Heart right ventricle (tissue), 16 donors: ENCODE data around the gene PRR5. TPM values are rescaled to one million over a fixed set of nuclear protein-coding genes. Genes with fewer than 3 reads are reported as not detected.

Experiments
- ATAC-seq, 8 donors: fragments of 200-7000 bp; cut with Tn5 transposase; one replicate each; pipeline ENCODE4 v1.9.1; 2020; ENCODE audit warnings: mild to moderate bottlenecking in 8 of 8, moderate library complexity in 8 of 8, moderate number of reproducible peaks in 1 of 8
- DNase-seq, 2 donors: peaks; one replicate each; pipeline ENCODE4 v3.0.0-alpha.2; 2020
- H3K27ac ChIP-seq, 10 donors: fragments of 200-600 bp; sonication (generic) in 2 of 10; one replicate each; pipeline versions ENCODE4 v1.5.0 to v1.8.0; 2020 to 2022; ENCODE audit warnings: mild to moderate bottlenecking in 3 of 10
- H3K27me3 ChIP-seq, 7 donors: fragments of 200-600 bp; one replicate each; pipeline ENCODE4 v1.8.0; 2021 to 2022; ENCODE audit warnings: mild to moderate bottlenecking in 2 of 7
- H3K36me3 ChIP-seq, 9 donors: fragments of 200-600 bp; sonication (generic) in 1 of 9; one replicate each; pipeline versions ENCODE4 v1.5.0 to v1.8.0; 2020 to 2022; ENCODE audit warnings: mild to moderate bottlenecking in 2 of 9
- H3K4me1 ChIP-seq, 9 donors: fragments of 200-600 bp; sonication (generic) in 1 of 9; one replicate each; pipeline versions ENCODE4 v1.5.0 to v1.8.0; 2020 to 2022; ENCODE audit warnings: mild to moderate bottlenecking in 4 of 9
- H3K4me3 ChIP-seq, 10 donors: fragments of 200-600 bp; sonication (generic) in 2 of 10; one replicate each; pipeline versions ENCODE4 v1.5.0 to v1.8.0; 2020 to 2022; ENCODE audit warnings: mild to moderate bottlenecking in 7 of 10, moderate library complexity in 2 of 10
- H3K9me3 ChIP-seq, 11 donors: fragments of 200-600 bp in 10 of 11; sonication (generic) in 2 of 11; one replicate each; pipeline versions ENCODE4 v1.5.0 to v1.8.0; 2013 to 2022; ENCODE audit warnings: mild to moderate bottlenecking in 2 of 11, control low read depth in 1 of 11, moderate library complexity in 1 of 11
- CTCF ChIP-seq, 9 donors: fragments of 200-600 bp; sonication (generic) in 2 of 9; IDR thresholded peaks; one replicate each; pipeline versions ENCODE4 v1.5.0 to v1.8.0; 2021 to 2022; ENCODE audit warnings: antibody characterized with exemption in 9 of 9, mild to moderate bottlenecking in 5 of 9, moderate library complexity in 1 of 9
- WGBS, 2 donors: extraction: QIAGEN DNeasy Blood & Tissue Kit; methylation state at CpG; one replicate each; pipeline ENCODE4 v1.1.7; 2013; ENCODE audit warnings: inconsistent platforms in 1 of 2; 5-methylcytosine and 5-hydroxymethylcytosine counted together
- intact Hi-C, 10 donors: fragments of 100-400 bp; cut with DNase I; formaldehyde crosslinking; loops; one replicate each; pipeline versions ENCODE4 v1.11.1 to v1.14.2; 2022
- polyA plus RNA-seq, 2 donors: library from polyadenylated mRNA; stranded (reverse); fragments of 200-250 nt; gene quantifications; one replicate each; pipeline ENCODE4 v1.2.3, GENCODE V29; 2013
- total RNA-seq, 10 donors: library from RNA; stranded (reverse); fragmentation: NEBNext Ultra II Directional in 3 of 10; extraction: Animal tissue kit (Norgen Biotek cat#: 25700) in 3 of 10; gene quantifications; one replicate each; pipeline versions ENCODE4 v1.2.1 to v1.2.4, GENCODE V29; 2021 to 2023
- donor health status: Arrhythmogenic right ventricular cardiomyopathy.
- donor health status: ischemic (EF 13 %, LVEDD 7.1; RV severe dilation, severe dysfunction).
- donor health status: healthy with polysubstance abuse.
- donor health status: DM: no; HTN: yes; CAD: no.
- donor health status: DM: no; HTN: no; CAD: no.
- donor health status: ischemic (EF 25% LVEDD 6.9; RV normal size, moderate dysfunction).
- donor health status: ischemic (EF 25% LVEDD 5.7; RV mildly dilated, moderate dysfunction).
- donor health status: healthy.
- donor health status: DM: yes; HTN: yes; CAD: no.
- donor health status: Ischemic cardiomyopathy.
- donor health status: ischemic (EF 35%, LVEDD 5.7; RV mildly dilated, moderate dysfunction).
- donor health status: nonischemic (EF 11% LVEDD 7.7; RV severe dilation, severe dysfunction).
- donor health status: DM: yes; HTN: yes; CAD: no.
- donor health status: PGD.
- donor health status: ischemic (EF 29% LVEDD 5.4; RV normal size, mild dysfunction).
- donor health status: nonischemic (EF 23%, LVEDD 6.1; RV moderate dilation, normal function).

Gene PRR5
- total and polyA plus RNA-seq, 12 donors: 0.96 to 4.8 (median 2.9) TPM

GRCh38 chr22:44776605-44777363, 74.8 kb downstream of the PRR5 start:
- Histone ChIP-seq H3K27ac (no peak overlapping the region), H3K27me3 (peaks cover 0 to 9% (median 2%) of the 10 kb centered on the region in 7 donors), H3K36me3 (no peaks in the 10 kb centered on the region), H3K4me3 (no peak overlapping the region), H3K9me3 (peaks cover 0 to 24% (median 16%) of the 10 kb centered on the region in 11 donors), H3K4me1 (no peaks in the 10 kb centered on the region)
- 85 to 86% methylated on average over 16 of the region's 16 CpGs for WGBS, 2 donors
- ATAC-seq (no peak), DNase-seq (no peak)
- no peak for TF ChIP-seq CTCF (IDR thresholded peaks at IDR 0.05)
- intact Hi-C loops: no loop called here

GRCh38 chr22:44777364-44777755, 75.4 kb downstream of the PRR5 start:
- intact Hi-C loops: no loop called here
- Histone ChIP-seq H3K4me1 (no peaks in the 10 kb centered on the region), H3K27me3 (peaks cover 0 to 9% (median 3%) of the 10 kb centered on the region in 7 donors), H3K27ac (no peak overlapping the region), H3K4me3 (no peak overlapping the region), H3K36me3 (no peaks in the 10 kb centered on the region), H3K9me3 (peaks cover 0 to 19% (median 16%) of the 10 kb centered on the region in 11 donors)
- ATAC-seq (no peak), DNase-seq (no peak)
- 56 to 75% methylated on average over 2 of the region's 2 CpGs for WGBS, 2 donors
- no peak for TF ChIP-seq CTCF (IDR thresholded peaks at IDR 0.05)

GRCh38 chr22:44780876-44781449, 79.0 kb downstream of the PRR5 start:
- Histone ChIP-seq H3K4me3 (no peak overlapping the region), H3K36me3 (no peaks in the 10 kb centered on the region), H3K27me3 (peaks cover 0 to 21% (median under 1%) of the 10 kb centered on the region in 7 donors), H3K27ac (no peak overlapping the region), H3K9me3 (no peaks in the 10 kb centered on the region), H3K4me1 (no peaks in the 10 kb centered on the region)
- intact Hi-C loops: no loop called here
- TF ChIP-seq CTCF (IDR thresholded peaks at IDR 0.05): no peak
- DNase-seq (no peak), ATAC-seq (no peak)
- 69 to 74% methylated on average over 17 of the region's 17 CpGs for WGBS, 2 donors

GRCh38 chr22:44782363-44782963, 80.5 kb downstream of the PRR5 start:
- intact Hi-C loops: no loop called here
- Histone ChIP-seq H3K4me1 (no peaks in the 10 kb centered on the region), H3K27me3 (peaks cover 0 to 22% (median 0%) of the 10 kb centered on the region in 7 donors), H3K36me3 (no peaks in the 10 kb centered on the region), H3K4me3 (no peak overlapping the region), H3K9me3 (no peaks in the 10 kb centered on the region), H3K27ac (no peak overlapping the region)
- no peak for TF ChIP-seq CTCF (IDR thresholded peaks at IDR 0.05)
- WGBS, 2 donors: 67 to 70% methylated on average over 17 of the region's 17 CpGs
- DNase-seq (no peak), ATAC-seq (no peak)
